Glutamatergic neuron (in vitro differentiated cells): Measurements from ENCODE around the gene LRRC7. TPM values are rescaled to one million over a fixed set of nuclear protein-coding genes. Genes with fewer than 3 reads are reported as not detected.

Source experiments
- DNase-seq: peaks from one replicate; pipeline ENCODE4 v3.0.0; 2022
- H3K27ac Mint-ChIP-seq: one replicate; pipeline ENCODE4 v1.8.0; 2020; ENCODE audit warnings: mild to moderate bottlenecking, mixed read lengths, inconsistent platforms; ENCODE audit not compliant: unreplicated experiment
- H3K27me3 Mint-ChIP-seq: one replicate; pipeline ENCODE4 v1.8.0; 2020; ENCODE audit warnings: mild to moderate bottlenecking, moderate library complexity, mixed read lengths, inconsistent platforms; ENCODE audit not compliant: unreplicated experiment
- H3K36me3 Mint-ChIP-seq: one replicate; pipeline ENCODE4 v1.8.0; 2020; ENCODE audit warnings: mild to moderate bottlenecking, mixed read lengths, inconsistent platforms; ENCODE audit not compliant: unreplicated experiment
- H3K4me1 Mint-ChIP-seq: one replicate; pipeline ENCODE4 v1.8.0; 2020; ENCODE audit warnings: mild to moderate bottlenecking, low read depth, mixed read lengths, inconsistent platforms; ENCODE audit not compliant: unreplicated experiment
- H3K4me3 Mint-ChIP-seq: one replicate; pipeline ENCODE4 v1.8.0; 2020; ENCODE audit warnings: mild to moderate bottlenecking, mixed read lengths, inconsistent platforms; ENCODE audit not compliant: unreplicated experiment
- H3K9me3 Mint-ChIP-seq: one replicate; pipeline ENCODE4 v1.8.0; 2020; ENCODE audit warnings: mild to moderate bottlenecking, moderate library complexity, mixed read lengths, inconsistent platforms; ENCODE audit not compliant: unreplicated experiment
- CTCF ChIP-seq: fragments of 200-600 bp; sonication (generic); IDR thresholded peaks from one replicate; pipeline ENCODE4 v1.5.0; 2021; ENCODE audit not compliant: partially characterized antibody, unreplicated experiment
- total RNA-seq: library from RNA; stranded (reverse); fragmentation: NEBNext Ultra II Directional; extraction: Animal tissue kit (Norgen Biotek cat#: 25700); gene quantifications from one replicate; pipeline ENCODE4 v1.2.1, GENCODE V29; 2021; ENCODE audit not compliant: unreplicated experiment

LRRC7 gene
- total RNA-seq, 1 donor from 2014 or later: 19.1 TPM

- H3K27ac Mint-ChIP-seq: no peak overlapping the region
- no peak for TF ChIP-seq CTCF
- no peaks in the 10 kb centered on the region for H3K36me3 Mint-ChIP-seq
- H3K4me1 Mint-ChIP-seq: no peaks in the 10 kb centered on the region
- peaks cover 2% of the 10 kb centered on the region for H3K27me3 Mint-ChIP-seq
- H3K4me3 Mint-ChIP-seq: no peak overlapping the region
- no peaks in the 10 kb centered on the region for H3K9me3 Mint-ChIP-seq
- no peak for DNase-seq
Measured at GRCh38 chr1:69595486-69595885, 27.8 kb downstream of the LRRC7 start.

DNA sequence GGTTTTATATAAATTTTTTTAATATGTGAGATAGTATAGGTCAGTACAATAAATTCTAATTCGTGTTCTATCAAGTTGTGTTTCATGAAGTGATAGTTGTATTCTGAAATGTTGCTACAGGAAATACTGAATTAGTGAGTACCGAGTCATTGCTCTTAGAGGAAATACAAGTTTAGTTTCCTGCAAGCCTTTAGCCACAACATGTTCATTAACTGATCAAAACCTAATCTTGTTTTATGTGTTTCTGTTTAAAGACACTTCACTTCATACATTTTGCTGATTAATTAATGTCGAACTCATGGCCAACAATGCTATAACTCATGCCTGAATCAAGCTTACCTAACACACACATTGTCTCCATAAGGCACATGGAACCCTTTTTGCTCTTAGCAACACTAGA lies 43.6 kb downstream of the LRRC7 start:
- Mint-ChIP-seq H3K9me3 (no peaks in the 10 kb centered on the region), H3K36me3 (no peaks in the 10 kb centered on the region), H3K27ac (no peak overlapping the region), H3K4me3 (no peak overlapping the region), H3K27me3 (no peaks in the 10 kb centered on the region), H3K4me1 (no peaks in the 10 kb centered on the region)
- DNase-seq: no peak
- no peak for TF ChIP-seq CTCF

DNA sequence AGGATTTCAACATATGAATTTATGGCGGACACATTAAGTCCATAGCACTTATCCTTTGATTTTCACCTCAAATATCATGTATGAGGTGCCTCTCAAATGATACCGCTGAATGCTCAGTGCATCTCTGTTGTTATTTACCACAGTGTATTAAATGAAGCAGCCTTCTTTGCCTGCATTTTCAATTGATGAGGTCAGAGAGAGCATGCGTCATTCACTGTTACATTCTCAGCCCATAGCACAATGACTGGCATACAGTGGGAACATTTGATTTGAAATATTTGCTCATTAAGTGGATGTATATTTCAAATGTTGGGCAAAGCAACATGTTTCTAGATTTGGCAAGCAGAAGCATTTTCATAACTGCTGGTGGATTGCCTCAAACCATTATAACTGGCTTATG lies 45.7 kb downstream of the LRRC7 start:
- H3K9me3 Mint-ChIP-seq: no peaks in the 10 kb centered on the region
- no peak overlapping the region for H3K4me3 Mint-ChIP-seq
- no peaks in the 10 kb centered on the region for H3K4me1 Mint-ChIP-seq
- no peak for TF ChIP-seq CTCF
- no peaks in the 10 kb centered on the region for H3K36me3 Mint-ChIP-seq
- H3K27ac Mint-ChIP-seq: no peak overlapping the region
- no peaks in the 10 kb centered on the region for H3K27me3 Mint-ChIP-seq
- no peak for DNase-seq

GRCh38 chr1:69638673-69639072 lies 71.0 kb downstream of the LRRC7 start:
- Mint-ChIP-seq H3K27me3 (no peaks in the 10 kb centered on the region), H3K4me1 (no peaks in the 10 kb centered on the region), H3K4me3 (no peak overlapping the region), H3K36me3 (peaks cover 3% of the 10 kb centered on the region), H3K9me3 (peaks cover 2% of the 10 kb centered on the region), H3K27ac (no peak overlapping the region)
- TF ChIP-seq CTCF: no peak
- no peak for DNase-seq

GRCh38 chr1:69639159-69639558 lies 71.4 kb downstream of the LRRC7 start:
- H3K36me3 Mint-ChIP-seq: peaks cover 3% of the 10 kb centered on the region
- H3K27ac Mint-ChIP-seq: no peak overlapping the region
- TF ChIP-seq CTCF: no peak
- no peaks in the 10 kb centered on the region for H3K4me1 Mint-ChIP-seq
- H3K9me3 Mint-ChIP-seq: peaks cover 2% of the 10 kb centered on the region
- H3K27me3 Mint-ChIP-seq: no peaks in the 10 kb centered on the region
- DNase-seq: no peak
- H3K4me3 Mint-ChIP-seq: no peak overlapping the region
